Skin of body (tissue), 2 donors: ENCODE data around the gene ANKRA2. TPM values are rescaled to one million over a fixed set of nuclear protein-coding genes. Genes with fewer than 3 reads are reported as not detected.

ENCODE experiments used
- DNase-seq: peaks from one replicate; lab custom pipeline; 2025; lab: John Stamatoyannopoulos, UW
- total RNA-seq: library from RNA; depleted of rRNA; stranded (reverse); fragments of >200 nt; gene quantifications from one replicate; pipeline ENCODE4 v1.2.3, GENCODE V29; 2014

Gene ANKRA2, protein sequence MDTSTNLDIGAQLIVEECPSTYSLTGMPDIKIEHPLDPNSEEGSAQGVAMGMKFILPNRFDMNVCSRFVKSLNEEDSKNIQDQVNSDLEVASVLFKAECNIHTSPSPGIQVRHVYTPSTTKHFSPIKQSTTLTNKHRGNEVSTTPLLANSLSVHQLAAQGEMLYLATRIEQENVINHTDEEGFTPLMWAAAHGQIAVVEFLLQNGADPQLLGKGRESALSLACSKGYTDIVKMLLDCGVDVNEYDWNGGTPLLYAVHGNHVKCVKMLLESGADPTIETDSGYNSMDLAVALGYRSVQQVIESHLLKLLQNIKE
- total RNA-seq: 33.8 TPM

DNA sequence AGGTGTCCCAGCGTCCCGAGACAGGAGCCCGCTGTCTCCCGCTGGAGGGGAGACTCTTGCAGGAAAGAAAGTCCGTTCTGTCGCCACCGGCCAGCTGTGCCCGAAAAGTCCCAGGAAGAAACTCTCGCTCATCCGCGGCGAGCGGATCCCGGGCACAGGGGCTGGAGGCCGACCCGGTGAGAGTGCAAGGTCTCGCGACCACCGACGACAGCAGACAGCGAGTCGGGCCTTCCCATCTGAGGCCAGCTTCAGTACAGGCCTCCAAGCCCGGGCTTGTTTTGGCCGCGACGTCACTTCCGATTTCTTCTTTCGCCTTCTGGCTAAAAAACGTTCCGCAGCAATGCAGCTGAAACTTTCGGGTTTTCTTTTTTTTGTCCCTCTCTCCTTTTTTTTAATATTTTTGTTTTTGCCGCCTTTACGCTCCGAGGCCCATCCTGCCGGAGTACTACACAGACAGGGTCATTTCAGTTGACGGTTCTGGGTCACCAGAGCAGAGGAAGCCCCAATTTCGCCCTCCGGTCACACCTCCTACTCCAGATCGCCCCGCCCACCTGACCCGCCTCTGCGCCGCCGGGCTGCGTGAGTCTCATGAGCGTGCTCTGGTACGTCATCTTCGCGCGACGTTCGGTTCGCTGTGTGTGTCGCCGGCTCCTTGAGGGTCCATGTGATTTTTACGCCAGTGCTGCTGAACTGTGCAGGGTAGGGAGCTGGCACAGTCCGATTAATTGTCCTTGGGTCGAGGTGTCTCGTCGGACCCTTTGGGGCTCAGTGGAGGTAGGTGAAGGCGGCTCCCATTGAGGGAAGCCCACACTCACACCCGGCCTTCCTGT, at the start of gene ANKRA2, which contains the start of gene UTP15:
TSS of gene ANKRA2 (minus strand) at position 501 of the 830 bp plus-strand sequence. CDS start 2,758 bp downstream, outside the sequence.
TSS of gene UTP15 (plus strand) at position 605 of the 830 bp plus-strand sequence. CDS start 1,602 bp downstream, outside the sequence.
- peak; percentile 95 for DNase-seq

DNA sequence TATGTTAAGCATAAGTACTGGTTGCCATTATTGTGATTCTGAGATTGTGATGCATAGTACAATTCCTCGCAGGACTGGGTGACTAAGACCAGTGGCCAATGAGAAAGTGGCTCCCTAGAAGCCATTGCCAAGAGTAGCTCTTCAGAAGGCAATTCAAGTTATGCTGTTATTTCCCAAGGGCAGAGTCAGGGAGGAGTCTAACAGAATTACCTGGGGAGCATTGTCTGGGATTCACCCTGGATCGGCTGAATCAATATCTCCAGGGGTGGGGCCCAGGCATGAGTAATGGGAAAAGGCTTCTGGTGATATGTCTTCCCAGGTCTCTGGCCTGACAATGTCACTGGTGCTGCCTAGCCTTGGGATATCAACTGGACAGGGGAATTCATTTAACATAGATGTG, 49.6 kb upstream of the ANKRA2 start:
- no peak for DNase-seq

DNA sequence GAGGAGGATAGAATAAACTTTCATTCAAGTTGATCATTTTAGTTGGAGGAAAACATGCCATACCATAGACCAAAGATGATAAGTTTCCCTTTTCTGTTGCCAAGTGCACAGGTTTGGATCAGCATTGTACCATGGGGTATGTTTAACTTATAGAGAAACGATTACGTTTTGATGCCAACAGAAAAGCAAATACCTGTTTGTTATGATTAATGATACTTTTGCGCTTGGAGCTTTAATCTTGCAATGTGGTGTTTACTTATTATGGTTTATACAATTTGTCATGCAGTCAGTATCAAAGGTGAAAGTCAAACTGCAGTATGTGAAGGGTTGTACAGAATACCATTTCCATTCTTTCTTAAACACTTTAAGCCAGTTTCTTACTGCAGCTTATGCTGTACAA, 47.4 kb upstream of the ANKRA2 start:
- DNase-seq: no peak

DNA sequence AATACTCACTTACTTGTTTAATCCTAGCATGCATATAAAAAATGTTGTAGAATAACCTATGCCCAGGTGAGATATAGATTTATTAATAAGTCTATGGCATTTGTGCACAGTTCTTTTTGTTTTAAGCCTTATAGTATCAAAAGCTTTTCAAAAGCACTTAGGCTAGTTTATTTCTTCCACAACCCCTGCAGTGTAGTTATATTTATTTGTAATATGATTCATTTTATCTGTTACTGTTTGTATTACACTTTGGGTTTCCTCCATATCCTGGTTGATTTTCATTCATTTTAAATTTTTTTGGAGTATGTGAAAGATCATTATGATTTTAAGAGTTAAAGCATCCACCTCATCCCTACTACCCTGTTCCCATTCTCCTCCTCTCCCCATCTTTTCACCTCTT, 41.8 kb upstream of the ANKRA2 start:
- no peak for DNase-seq

DNA sequence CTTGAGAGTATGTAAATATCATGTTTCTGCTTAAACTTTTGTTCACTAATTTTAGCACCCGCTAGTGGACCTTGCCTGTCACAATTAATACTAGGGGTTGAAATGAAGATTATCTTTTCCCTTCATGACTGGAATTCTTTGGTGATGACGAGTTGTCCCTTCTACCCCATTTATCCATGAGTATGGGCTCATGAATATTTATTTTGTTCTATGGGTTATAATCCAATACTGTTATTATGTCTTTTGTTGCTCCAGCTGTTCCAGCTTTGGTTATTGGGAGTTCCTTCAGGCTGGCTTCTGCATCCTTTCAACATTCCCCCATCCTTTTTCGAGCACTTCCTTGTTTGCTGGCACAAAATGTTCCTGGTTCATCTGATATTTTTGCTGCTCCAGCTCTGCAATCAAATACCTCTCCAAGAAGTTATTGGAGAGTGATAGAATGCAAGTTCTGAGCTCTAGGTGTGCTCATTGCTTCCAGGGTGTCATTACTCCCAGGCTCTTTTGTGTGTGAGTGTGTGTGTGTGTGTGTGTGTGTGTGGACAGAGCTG, 40.8 kb upstream of the ANKRA2 start:
- DNase-seq: no peak

DNA sequence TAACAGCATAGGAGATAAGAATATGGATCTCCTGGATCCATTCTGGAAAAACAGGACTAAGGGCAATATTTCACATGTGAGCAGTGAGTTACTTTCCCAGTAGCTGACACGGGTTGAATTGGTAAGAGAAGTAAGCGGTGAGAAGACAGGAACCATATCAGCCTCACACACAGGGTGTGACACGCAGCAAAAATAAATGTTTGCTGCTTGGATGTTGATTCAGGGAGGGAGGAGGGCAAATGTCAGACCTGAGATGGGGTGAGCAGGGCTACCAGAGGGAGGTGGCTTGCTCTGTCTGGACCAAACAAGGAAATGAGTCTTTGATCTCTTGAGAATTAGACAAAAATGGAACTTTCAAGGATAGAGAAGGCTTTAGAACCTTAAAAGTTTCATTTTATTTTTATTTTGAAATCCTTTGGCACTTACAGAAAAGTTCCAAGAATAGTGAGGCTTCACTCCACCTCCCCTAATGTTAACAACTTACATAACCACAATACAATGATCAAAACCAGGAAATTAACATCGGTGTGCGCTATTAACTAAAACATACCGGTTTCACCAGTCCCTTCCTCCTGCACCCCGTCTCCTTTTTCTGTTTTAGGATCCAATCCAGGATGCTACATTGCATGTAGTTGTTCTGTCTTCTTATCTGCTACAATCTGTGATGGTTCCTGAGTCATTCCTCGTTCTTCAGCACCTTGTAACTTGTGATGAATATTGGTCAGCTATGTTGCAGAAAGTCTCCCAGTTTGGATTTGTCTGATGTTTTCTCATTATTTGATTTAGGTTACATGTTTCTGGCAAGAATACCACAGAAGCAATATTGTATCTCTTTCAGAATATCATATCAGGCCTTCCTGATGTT, 40.0 kb upstream of the ANKRA2 start:
- DNase-seq: no peak

DNA sequence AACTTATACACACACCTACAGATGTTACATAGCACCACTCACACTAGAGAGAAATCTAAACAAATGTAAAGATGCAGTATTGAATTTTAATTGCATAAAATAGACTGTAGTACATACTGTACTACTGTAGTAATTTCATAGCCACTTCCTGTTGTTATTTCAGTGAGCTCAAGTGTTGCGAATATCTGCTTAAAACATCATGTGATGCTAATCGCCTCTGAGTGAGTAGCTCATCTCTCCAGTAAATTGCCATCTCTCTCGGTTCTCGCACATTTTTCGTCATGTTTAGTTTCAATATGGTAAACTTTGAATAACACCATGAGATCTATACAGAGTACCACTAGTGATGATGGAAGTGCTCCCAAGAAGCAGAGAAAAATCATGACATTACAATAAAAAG, 38.6 kb upstream of the ANKRA2 start:
- no peak for DNase-seq

DNA sequence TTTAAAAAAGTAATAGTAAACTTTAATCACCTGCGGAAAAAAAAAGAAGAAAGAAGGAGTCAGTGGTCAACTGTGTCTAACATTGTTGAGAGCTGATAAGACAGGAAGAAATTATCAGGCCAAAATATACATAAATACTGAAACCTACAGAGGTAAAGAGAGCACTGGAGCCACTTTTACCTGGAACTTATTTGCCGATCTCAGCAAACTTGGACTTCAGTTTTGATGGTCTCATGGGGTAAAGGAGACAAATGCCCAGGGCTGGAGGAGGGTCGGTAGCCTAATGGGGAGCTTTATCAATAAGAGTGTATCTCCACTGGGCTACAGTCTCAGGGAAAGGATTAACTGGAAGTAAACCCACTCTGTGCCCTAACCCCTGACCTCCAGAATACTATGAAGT, 33.9 kb upstream of the ANKRA2 start:
- no peak for DNase-seq

DNA sequence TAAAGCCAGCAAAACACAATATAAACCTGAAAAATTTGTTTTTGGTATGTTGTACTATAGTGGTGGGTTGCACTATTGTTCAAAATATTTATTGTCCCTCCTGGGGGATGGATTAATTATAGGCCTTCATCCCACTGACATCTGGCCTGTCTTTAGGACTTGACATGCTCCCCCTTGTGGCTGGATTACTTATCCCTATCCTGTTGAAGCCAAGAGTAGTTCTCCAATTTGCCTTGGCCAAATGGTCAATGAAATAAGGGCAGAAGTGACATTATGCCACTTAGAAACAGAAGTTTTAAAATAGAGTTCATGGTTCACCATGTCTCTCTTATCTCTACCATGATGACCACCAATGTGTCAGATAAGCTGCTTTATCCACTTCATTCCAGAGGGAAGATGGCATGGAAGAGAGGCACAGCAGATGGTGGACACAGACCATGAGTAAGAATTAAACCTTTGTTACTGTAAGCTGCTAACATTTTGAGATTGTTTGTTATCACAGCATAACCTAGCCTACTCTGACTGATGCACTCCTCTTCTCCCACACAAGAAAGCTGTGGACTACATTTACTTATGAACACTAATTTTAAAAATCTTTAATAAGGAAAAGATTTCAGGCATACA, 31.4 kb upstream of the ANKRA2 start:
- no peak for DNase-seq

DNA sequence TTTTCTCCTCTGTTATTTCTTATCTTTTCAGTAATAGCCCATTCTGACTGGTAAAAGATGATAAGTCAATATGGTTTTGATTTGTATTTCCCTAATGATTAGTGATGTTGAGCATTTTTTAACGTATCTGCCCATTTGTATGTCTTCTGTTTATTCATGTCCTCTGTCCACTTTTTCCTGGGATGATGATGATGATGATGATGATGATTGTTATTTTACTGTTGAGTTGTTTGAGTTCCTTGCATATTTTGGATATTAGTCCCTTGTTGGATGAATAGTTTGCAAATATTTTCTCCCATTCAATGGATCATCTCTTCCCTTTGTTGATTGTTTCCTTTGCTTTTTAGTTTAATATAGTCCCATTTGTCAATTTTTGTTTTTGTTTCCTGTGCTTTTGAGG, 27.1 kb upstream of the ANKRA2 start:
- DNase-seq: no peak

DNA sequence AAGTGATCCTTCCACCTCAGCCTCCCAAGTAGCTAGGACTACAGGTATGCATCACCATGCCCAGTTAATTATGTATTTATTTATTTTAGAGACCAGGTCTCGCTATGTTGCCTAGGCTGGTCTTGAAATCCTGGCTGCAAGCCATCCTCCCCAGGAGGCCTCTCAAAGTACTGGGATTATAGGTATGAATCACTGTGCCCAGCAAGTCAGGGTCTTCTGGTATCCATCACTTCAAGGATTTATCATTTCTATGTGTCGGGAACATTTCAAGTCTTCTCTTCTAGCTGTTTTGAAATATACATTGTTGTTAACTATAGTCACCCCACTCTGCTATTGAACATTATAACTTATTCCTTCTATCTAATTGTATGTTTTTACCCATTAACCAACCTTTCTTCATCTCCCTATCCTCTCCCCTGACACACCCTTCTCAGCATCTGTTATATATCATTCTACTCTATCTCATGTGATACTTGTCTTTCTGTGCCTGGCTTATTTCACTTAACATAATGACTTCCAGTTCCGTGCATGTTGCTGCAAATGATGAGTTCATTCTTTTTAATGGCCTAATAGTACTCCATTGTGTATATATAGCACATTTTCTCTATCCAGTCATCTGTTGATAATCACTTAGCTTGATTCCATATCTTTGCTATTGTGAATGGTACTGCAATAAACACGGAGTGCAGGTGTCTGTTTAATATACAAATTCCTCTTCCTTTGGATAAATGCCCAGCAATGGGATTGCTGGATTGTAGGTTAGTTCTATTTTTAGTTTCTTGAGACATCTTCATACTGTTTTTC, 26.5 kb upstream of the ANKRA2 start:
- no peak for DNase-seq

DNA sequence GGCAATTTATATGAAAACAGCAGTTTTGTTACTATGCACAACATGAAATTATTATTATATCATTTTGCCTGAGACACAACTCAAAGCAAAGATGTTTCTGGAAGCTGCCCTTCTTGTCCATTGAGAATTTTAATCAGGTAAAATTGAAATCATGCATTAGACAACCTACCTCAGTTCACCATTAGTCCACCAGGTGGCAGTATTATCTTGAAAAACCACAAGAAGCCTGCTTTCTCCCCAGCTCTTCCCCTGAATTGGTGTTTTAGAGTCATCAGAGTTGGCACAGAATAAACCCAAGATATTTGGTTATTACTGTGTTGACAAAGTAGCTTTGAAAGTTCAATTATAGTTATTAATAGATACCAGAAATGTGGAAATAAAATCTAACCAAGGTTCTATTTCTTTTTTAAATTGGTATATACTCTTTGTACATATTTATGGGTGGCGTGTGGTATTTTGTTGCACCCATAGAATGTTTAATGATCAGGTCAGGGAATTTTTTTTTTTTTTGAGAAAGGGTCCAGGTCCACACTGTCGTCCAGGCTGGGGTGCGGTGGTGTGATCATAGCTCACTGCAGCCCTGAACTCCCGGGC, 25.8 kb upstream of the ANKRA2 start:
- peak; percentile 22 for DNase-seq

DNA sequence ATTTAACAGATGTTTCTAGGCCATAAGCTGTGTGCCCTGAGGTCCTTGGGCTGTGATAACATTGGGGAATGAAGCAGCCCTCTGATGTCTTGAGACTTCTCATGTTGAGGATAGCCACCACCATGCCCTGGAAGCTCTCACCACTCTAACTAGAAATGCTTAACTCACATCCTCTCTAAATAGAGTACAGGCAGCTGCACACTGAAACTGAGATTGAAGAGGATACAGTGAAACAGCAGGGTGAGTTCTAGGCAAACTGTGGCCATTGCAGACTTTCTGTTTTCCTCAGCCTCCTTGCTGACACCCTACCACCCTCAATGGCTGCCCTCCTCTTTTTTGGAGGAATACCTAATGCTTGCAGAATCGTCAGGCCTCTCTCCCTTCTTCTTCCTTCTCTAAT, 22.5 kb upstream of the ANKRA2 start:
- no peak for DNase-seq

DNA sequence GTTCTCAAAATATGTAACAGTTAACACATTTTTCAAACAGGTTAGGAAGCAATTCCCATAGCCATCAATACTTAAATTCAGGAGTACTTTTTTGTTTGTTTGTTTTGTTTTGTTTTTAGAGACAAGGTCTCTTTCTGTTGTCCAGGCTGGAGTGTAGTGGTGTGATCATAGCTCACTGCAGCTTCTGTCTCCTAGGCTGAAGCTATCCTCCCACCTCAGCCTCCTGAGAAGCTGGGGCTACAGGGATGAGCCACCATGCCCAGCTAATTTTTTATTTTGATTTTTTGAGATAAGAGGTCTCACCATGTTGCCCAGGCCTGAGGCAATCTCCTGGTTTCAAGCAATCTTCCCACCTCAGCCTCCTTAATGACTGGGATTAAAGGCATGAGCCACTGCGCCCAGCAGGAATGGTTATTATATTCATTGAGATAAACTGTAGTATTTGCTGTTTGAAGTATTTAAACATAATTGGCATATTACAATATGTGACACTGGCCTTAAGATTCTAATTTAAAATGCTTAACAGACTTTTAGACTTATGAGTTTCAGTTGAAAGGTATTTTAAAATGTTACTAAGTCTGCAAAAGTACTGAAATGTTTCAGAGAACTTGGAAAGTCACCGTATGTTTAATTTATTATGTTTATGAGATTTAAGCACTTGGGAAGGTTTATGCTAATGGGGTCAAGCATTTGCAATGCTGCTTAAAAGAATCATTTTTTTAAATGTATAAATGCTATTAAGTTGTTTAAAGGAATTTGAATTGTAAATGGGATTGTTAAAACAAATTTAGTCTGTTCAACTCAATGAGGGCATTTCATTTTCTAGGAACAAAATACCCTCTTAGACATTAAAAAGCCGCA, 17.1 kb upstream of the ANKRA2 start:
- no peak for DNase-seq

DNA sequence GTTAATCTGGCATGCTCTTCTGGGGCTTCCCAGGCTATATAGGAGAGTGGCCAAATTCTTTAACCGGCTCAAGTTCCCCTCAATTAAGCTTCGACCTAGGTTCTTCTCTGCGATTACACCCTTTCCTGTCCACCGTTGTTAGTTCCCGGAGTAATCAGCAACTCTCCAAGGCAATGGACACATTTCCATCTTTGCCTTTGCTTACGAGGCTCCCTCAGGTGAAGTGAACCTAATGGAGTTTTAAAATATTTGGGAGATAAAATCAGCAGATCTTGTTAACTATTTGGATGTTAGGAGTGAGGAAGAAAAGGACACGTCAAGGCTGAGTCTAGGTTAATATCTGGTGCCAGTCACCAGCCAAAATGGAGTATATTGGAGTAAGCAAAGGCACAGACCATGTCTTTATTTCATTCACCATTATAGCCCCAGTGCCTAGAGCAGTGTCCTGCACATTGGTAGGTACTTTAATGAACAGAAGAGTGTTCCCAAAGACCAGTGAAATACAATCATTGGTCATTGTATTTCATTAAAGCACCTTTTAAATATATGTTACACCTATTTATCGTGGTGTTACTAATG, 619 bp upstream of the ANKRA2 start:
- DNase-seq: no peak

DNA sequence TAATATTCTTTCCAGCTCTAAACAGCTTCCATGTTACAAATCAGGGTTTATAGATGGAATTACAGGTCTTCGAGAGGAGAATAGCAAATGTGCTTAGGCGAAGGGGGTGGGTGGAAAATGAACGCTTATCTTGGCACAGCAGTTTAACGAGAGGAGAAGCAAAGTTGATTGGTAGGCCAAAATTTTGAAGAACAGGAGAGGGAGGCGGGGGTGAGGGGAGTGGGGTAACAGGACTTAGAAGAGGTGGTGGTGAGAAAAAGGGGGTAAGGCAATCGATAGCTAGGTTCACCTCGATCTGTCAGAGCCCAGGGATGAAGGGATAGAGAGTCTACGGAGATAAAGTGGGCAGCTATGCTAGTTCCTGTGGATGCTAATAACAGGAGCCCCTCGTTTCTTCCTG, 764 bp downstream of the ANKRA2 start:
- DNase-seq: peak; percentile 19

DNA sequence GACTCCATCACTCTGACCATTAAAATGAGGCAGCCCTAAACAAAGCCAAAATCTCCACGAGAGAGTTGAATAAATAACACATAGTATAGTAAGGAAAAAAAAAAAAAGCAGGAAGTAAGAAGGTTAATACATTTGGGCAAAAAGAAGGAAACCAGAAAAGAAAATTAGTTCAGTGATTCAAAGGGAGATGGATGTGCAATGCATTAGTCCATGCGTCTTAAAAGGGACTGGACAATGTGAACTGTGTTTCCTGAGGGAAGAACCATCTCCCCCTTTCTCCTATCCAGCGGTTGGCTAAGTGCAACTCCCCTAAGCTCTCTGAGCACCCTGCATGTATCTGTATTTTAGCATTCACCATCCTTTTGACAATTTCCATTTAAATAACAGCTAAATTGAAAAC, 1.4 kb downstream of the ANKRA2 start:
- DNase-seq: no peak

DNA sequence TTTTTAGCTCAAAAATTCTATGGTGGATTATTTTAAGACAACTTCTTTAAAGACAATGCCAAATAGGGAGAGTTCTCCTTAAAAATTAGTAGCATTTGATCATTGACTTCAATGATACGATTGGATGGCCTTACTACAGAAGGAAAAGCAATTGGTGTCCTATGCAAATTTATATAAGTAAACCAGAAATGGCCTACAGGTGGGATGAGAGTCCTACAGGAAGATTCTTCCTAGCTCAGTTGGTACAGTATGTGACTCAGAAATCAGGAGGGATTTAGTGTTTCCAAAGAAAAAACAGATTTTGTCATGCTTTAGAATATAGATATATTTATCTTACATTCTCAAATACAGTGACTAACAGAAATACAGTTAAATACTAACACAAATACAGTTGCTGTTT, 6.5 kb downstream of the ANKRA2 start:
- DNase-seq: no peak
